GM18505 (cell line): Measurements from ENCODE around the gene ARL6IP1.

Source experiments
- ATAC-seq: cut with Tn5 transposase; IDR thresholded peaks from one replicate; pipeline ENCODE4 v1.9.1; 2021; ENCODE audit not compliant: unreplicated experiment
- POLR2A ChIP-seq: IDR thresholded peaks from 4 replicates; pipeline ENCODE4 v1.6.1; 2011; ENCODE audit warnings: borderline replicate concordance; ENCODE audit not compliant: insufficient read depth, insufficient read length; ENCODE audit errors: extremely low read depth

Gene ARL6IP1

GRCh38 chr16:18801145-18801972, at the start of gene ARL6IP1:
TSS of gene ARL6IP1 (minus strand) at chr16:18801549. CDS start at chr16:18801466, 83 bp downstream.
- TF ChIP-seq POLR2A: peak; percentile 99
- peak; percentile 90 for ATAC-seq

DNA sequence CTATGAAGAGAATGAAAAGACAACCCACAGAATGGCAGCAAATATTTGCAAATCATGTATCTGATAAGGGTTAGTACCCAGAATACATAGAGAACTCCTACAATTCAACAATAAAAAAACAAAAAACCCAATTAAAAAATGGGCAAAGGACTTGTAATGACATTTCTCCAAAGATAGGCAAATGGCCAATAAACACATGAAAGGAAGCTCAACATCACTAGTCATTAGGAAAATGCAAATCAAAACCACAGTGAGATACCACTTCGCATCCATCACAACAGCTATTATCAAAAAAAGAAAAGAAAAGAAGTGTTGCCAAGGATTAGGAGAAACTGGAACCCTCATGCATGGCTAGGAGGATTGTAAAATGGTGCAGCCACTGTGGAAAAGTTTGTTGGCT, 45.1 kb upstream of the ARL6IP1 start:
- TF ChIP-seq POLR2A: no peak
- no peak for ATAC-seq

DNA sequence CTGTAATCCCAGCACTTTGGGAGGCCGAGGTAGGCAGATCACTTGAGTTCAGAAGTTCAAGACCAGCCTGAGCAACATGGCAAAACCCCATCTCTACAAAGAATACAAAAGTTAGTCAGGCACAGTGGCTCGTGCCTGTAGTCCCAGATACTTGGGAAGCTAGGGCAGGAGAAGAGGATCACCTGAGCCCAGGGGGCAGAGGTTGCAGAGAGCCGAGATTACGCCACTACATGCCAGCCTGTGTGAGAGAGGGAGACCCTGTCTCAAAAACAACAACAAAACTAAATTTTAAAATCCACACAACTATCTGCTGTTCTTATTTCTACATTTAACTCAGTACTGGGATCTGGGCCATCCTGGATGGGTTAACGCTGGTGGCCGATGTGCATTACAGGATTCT, 41.2 kb upstream of the ARL6IP1 start:
- TF ChIP-seq POLR2A: no peak
- ATAC-seq: no peak

DNA sequence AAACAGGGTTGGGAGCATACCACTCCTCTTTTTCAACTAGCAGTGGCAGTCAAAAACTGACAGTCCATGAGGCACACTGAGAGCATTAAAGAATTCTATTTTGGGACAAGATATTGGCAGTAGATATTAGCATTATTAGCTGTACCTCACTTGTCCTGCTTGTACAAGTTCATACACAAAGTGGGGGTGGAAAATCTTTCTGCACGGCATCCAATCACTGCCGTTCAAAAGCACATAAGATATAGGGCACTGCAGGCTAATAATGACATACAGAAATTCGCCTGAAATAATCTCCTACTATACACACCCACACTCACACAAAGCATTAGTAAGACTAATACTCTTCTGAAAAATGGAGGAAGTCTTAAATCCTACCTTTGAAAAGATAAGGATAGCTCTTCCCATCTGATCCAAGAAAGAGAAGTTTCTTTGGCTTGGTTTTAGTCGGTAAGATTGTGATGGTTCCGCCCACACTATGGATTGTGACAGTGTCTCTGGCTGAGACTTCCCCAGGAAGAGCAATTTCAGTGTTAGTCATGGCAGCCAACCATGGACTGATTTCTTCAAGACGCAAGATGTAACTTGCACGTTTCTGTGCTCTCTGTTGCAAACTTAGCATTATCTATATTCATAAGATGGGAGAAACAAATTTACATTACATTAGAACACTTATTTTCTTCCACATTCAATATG, 40.6 kb upstream of the ARL6IP1 start:
- no peak for ATAC-seq
- no peak for TF ChIP-seq POLR2A

GRCh38 chr16:18839555-18839954, 38.2 kb upstream of the ARL6IP1 start:
- TF ChIP-seq POLR2A: no peak

DNA sequence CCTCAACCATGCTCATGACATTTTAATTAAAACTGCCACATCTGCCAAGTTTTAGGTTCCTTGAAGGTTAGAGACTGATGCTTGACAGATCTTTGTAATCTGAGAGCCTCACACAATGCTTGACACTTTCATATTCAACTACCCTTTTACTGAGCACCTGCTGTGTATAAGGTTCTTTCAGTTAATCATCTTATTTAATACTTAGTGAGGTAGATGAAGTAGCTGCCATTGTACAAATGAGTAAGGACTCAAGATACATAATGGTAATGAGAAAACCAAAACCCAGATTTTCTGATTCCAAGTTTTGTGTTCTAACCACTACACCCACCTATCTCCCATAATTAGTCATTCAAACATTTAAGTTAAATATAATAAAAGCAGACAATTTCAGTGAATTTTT, 35.4 kb upstream of the ARL6IP1 start:
- no peak for TF ChIP-seq POLR2A
- ATAC-seq: no peak

More at GRCh38 chr16:18839555-18839954, 38.2 kb upstream of the ARL6IP1 start:
- no peak for ATAC-seq

DNA sequence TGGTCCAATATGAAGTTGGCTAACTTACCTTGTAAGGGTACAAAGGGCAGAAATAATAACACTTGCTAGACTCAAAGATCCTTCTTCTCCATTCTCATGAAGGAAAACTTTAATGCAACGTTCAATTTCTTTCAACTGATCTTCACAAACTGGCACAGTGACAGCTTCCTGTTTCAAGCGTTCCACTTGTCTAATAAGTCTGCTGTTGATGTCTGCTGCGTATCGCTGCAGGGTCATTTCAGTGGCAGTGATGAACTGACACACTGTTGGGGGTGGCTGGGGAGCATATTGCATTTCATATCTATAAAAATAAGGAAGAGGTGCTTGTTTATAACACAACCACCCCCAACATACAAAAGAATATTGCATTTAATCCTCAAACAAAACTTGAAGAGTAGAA, 33.5 kb upstream of the ARL6IP1 start:
- no peak for ATAC-seq
- no peak for TF ChIP-seq POLR2A

DNA sequence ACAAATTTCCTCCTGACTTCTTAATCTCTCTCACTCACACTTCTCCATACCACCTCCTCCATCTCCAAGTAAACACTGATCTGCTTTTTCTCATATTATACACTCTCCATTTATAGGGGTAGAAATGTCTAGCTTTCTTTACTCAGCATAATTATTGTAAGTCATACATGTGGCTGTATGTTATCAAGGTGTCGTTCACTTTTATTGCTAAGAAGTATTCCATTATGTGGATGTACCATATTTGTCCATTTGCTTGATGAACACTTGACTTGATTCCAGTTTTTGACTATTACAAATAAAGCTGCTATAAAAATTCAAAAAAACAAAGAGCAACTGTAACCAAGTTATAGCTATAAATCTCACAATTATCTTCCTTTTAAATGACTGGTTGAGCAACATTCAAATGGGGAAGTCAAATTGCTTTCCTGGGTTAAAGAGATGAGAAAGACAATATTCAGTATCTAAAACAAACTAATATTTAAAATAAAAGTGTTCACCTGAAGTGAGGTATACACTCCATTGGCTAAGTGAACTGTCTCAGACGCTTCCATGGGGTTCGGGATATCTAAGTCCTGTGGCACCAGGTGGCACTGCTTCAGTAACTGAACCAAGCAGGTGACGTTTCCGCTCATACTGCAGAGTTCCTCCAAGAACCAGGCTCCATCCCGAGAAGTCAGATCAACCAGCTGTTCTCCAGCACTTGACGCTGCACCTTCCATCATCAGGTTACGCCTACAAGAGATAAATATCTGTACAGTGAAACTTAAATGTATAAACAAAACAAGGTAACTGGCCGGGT, 32.6 kb upstream of the ARL6IP1 start:
- no peak for TF ChIP-seq POLR2A

GRCh38 chr16:18832613-18833012, 31.3 kb upstream of the ARL6IP1 start:
- TF ChIP-seq POLR2A: no peak
- ATAC-seq: no peak

More for the DNA sequence above, 32.6 kb upstream of the ARL6IP1 start:
- ATAC-seq: no peak

- TF ChIP-seq POLR2A: no peak
- ATAC-seq: no peak
Measured at GRCh38 chr16:18832006-18832405, 30.7 kb upstream of the ARL6IP1 start.

GRCh38 chr16:18829251-18829650, 27.9 kb upstream of the ARL6IP1 start:
- no peak for ATAC-seq
- no peak for TF ChIP-seq POLR2A

DNA sequence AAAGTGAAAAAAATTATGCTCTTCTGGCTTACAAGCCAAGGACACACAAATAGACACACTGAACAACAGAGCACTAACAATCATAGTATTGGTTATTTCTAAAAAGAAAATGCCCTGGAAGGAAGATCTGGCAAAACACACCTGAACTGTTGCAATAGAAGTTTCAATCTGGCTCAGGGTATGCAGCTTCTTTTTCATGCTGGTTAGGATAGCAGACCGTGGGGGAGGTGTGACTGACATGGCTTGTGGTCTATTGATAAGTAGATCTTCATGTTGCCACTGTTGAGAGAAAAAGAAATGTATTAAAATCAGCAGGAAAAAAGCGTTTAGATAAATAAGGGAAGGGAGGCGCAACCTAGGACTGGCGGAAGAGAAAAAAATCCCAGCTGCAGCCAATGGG, 26.5 kb upstream of the ARL6IP1 start:
- TF ChIP-seq POLR2A: no peak
- no peak for ATAC-seq

DNA sequence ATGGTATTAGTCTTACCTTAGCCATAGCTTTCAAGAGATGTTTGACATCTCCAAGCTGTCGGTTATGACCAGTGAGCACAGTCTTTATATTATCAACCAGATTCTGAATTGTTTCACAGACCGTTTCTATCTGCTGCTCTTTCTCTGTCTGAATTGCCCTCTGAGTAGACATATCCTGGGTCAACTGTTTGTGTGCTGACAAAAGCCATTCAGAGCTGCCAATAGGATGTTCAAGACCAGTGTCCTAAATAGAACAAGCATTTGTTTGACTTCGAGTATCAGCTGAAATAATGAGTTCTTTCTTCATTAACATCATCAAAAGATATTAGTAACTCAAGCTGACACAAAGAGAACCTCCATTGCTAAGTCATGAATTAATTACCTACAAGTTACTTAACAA, 14.9 kb upstream of the ARL6IP1 start:
- no peak for ATAC-seq
- TF ChIP-seq POLR2A: no peak
